OCI-LY3 (cell line): ENCODE data around the gene THBS1.

Experiments used
- H2AFZ ChIP-seq: fragments of 200-600, 300-600 bp; shearing (Covaris generic); 2 replicates; pipeline ENCODE4 v1.6.0; 2014; ENCODE audit warnings: antibody characterized with exemption, low read depth, low read length
- H3K27ac ChIP-seq: fragments of 200-600, 300-600 bp; sonication (generic); 2 replicates; pipeline ENCODE4 v1.5.1; 2014; ENCODE audit warnings: mild to moderate bottlenecking, low read length, moderate library complexity, mixed read lengths
- H3K27me3 ChIP-seq: fragments of 200-600, 300-600 bp; sonication (generic); 2 replicates; pipeline ENCODE4 v1.6.1; 2014; ENCODE audit warnings: low read depth, low read length, mixed read lengths
- H3K36me3 ChIP-seq: fragments of 200-600, 300-600 bp; sonication (generic); replicated peaks from 2 replicates; pipeline ENCODE3; 2014; ENCODE audit warnings: low read depth, low read length, mixed read lengths
- H3K4me1 ChIP-seq: fragments of 300-600, 200-600 bp; sonication (generic); 2 replicates; pipeline ENCODE4 v1.6.1; 2014; ENCODE audit warnings: low read length, mixed read lengths
- H3K4me2 ChIP-seq: fragments of 200-600, 300-600 bp; sonication (generic); 2 replicates; pipeline ENCODE4 v1.6.1; 2014; ENCODE audit warnings: low read length, mixed read lengths
- H3K4me3 ChIP-seq: fragments of 300-600, 200-600 bp; sonication (generic); 2 replicates; pipeline ENCODE4 v1.5.1; 2014; ENCODE audit warnings: antibody characterized with exemption, mild to moderate bottlenecking, low read length, moderate library complexity
- H3K79me2 ChIP-seq: fragments of 300-600, 200-600 bp; shearing (Covaris generic); 2 replicates; pipeline ENCODE4 v1.6.1; 2014; ENCODE audit warnings: mild to moderate bottlenecking, low read length, mixed read lengths
- H3K9ac ChIP-seq: fragments of 300-600, 200-600 bp; shearing (Covaris generic); 2 replicates; pipeline ENCODE4 v1.6.0; 2014; ENCODE audit warnings: mild to moderate bottlenecking, low read length, moderate library complexity
- H3K9me3 ChIP-seq: fragments of 200-600, 300-600 bp; shearing (Covaris generic); 2 replicates; pipeline ENCODE4 v1.6.1; 2014; ENCODE audit warnings: low read length, mixed read lengths; ENCODE audit not compliant: insufficient read depth
- H4K20me1 ChIP-seq: fragments of 200-600, 300-600 bp; sonication (generic); 2 replicates; pipeline ENCODE4 v1.6.1; 2016; ENCODE audit warnings: low read length, mixed read lengths; ENCODE audit not compliant: insufficient read depth
- CTCF ChIP-seq: fragments of 200-600, 300-600 bp; sonication (generic); IDR thresholded peaks from 2 replicates; pipeline ENCODE4 v1.5.1; 2014; ENCODE audit warnings: antibody characterized with exemption, low read length, low read depth
- EZH2phosphoT487 ChIP-seq: fragments of 200-600 bp; shearing (Covaris generic); IDR thresholded peaks from 2 replicates; pipeline ENCODE4 v1.6.1; 2018; ENCODE audit warnings: antibody characterized with exemption, mixed run types, low read depth

The THBS1 gene

DNA sequence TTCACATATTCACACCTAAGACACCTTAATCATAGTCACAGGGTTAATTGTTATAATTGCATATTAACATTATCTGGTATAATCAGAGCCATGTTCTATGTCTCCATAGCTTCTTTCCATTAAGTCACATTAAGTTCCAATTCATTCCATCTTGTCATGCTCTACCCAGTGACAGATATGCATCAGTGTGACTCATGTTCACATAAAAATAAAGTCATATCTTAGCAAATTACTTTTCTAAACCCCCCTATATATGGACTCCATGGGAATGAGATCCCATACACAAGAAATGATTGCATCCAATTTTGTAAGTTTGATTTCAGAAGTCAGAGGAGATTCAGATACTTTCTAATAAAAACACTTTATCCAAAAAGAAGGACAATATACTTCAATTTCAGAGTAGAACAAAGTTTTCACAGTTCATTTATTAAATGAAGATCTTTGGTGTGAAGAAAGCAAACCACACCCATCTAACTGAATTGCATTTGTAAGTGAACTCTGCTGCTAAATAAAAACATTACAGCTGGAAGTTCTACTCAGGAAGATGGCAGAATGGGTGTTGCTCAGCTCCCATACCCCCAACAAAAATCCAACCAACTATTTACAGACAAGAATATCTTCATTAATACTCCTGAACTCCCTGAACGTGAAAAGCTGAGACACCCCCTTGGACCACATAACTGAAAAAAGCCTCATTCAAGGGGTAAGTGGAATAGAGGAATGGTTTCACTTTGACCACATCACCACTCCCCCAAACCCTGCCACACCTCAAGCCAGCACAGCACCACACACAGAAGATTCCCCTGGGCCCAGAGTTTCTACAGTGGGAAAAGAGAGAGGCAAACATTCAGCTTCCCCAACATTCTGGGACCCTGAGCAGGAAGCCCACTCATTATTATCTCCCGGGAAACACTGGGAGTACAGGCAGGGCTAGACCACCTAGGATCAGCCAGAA, 27.6 kb downstream of the THBS1 start:
- H2AFZ ChIP-seq: no peak overlapping the region
- H3K4me1 ChIP-seq: no peaks in the 10 kb centered on the region
- H3K79me2 ChIP-seq: no peaks in the 10 kb centered on the region
- peaks cover 31% of the 10 kb centered on the region for H3K36me3 ChIP-seq
- no peak overlapping the region for H3K4me3 ChIP-seq
- H3K9ac ChIP-seq: no peak overlapping the region
- no peak for TF ChIP-seq CTCF
- TF ChIP-seq EZH2phosphoT487: no peak
- H3K9me3 ChIP-seq: peaks cover 23% of the 10 kb centered on the region
- H3K27ac ChIP-seq: no peak overlapping the region
- no peaks in the 10 kb centered on the region for H4K20me1 ChIP-seq
- H3K4me2 ChIP-seq: no peak overlapping the region
- H3K27me3 ChIP-seq: no peaks in the 10 kb centered on the region

DNA sequence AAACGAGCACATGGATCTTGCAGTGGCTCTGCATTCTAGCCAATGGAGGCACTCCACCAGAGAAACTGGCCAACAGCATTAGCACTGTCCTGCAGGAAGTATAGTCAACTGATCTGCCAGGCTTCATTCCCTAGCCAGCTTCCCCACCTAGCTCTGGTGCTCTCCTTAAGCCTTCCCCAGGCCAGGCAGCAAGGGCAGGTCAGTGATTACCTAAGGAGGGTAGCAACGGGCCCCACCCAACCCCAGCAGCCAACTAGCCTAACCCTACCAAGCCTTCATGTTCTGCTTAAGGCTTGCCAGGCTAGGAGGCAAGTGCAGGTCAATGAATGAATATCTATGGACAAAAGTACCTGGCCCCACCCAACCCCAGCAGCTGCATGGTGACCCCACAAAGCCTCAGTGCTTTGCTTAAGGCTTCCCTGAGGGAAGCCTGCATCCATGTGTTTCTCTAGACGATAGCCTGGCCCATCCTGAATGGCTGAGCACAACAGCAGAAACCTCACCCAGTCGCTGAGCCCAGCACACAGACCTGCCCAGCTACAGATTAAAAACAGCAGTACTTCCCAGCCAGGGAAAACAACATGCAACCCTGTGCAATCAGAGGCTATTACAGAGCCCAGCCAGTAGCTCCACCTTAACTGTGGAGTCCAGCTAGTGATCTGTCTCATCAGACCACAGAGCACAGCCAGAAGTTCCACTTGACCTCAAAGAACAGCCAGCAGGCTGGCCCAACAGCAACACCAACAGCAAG, 28.5 kb downstream of the THBS1 start:
- H3K27ac ChIP-seq: no peak overlapping the region

DNA sequence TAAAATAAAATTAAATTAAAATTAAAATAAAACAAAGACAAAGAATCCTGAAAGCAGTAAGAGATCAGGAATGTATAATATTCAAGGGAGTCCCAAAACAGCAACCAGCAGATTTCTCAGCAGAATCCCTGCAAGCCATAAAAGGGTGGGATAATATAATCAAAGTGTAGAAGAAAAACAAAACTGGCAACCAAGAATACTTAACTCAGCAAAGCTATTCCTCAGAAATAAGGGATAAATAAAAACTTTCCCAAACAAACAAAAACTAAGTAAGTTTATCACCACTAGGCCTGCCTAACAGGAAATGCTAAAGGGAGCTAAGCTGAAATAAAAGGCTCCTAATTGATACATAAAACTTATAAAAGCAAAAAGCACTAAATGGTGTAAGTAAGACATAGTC, 29.8 kb downstream of the THBS1 start:
- Histone ChIP-seq H2AFZ (no peak overlapping the region), H3K9me3 (peaks cover 30% of the 10 kb centered on the region), H3K79me2 (no peaks in the 10 kb centered on the region), H3K9ac (no peak overlapping the region), H3K4me2 (no peak overlapping the region), H4K20me1 (no peaks in the 10 kb centered on the region), H3K4me1 (peaks cover 7% of the 10 kb centered on the region; the same call in 1 of the 2 replicates), H3K27me3 (no peaks in the 10 kb centered on the region), H3K27ac (no peak overlapping the region), H3K36me3 (peaks cover 45% of the 10 kb centered on the region), H3K4me3 (no peak overlapping the region)
- TF ChIP-seq EZH2phosphoT487 (no peak), CTCF (no peak)

More for the DNA sequence above, 28.5 kb downstream of the THBS1 start:
- no peaks in the 10 kb centered on the region for H4K20me1 ChIP-seq
- TF ChIP-seq CTCF (no peak), EZH2phosphoT487 (no peak)
- peaks cover 37% of the 10 kb centered on the region for H3K36me3 ChIP-seq
- no peak overlapping the region for H3K4me3 ChIP-seq
- no peak overlapping the region for H2AFZ ChIP-seq
- H3K9ac ChIP-seq: no peak overlapping the region
- H3K27me3 ChIP-seq: no peaks in the 10 kb centered on the region
- H3K4me1 ChIP-seq: peaks cover 5% of the 10 kb centered on the region; the same call in 1 of the 2 replicates
- H3K9me3 ChIP-seq: peaks cover 23% of the 10 kb centered on the region
- no peaks in the 10 kb centered on the region for H3K79me2 ChIP-seq
- H3K4me2 ChIP-seq: no peak overlapping the region

- no peaks in the 10 kb centered on the region for H3K79me2 ChIP-seq
- no peak overlapping the region for H3K4me2 ChIP-seq
- no peak overlapping the region for H3K4me3 ChIP-seq
- peaks cover 53% of the 10 kb centered on the region for H3K36me3 ChIP-seq
- H2AFZ ChIP-seq: no peak overlapping the region
- H3K27me3 ChIP-seq: no peaks in the 10 kb centered on the region
- no peak for TF ChIP-seq CTCF
- TF ChIP-seq EZH2phosphoT487: no peak
- H3K9me3 ChIP-seq: peaks cover 30% of the 10 kb centered on the region
- peaks cover 32% of the 10 kb centered on the region for H3K4me1 ChIP-seq
- no peak overlapping the region for H3K27ac ChIP-seq
- H4K20me1 ChIP-seq: no peaks in the 10 kb centered on the region
- no peak overlapping the region for H3K9ac ChIP-seq
Observed at GRCh38 chr15:39613271-39613670, 32.4 kb downstream of the THBS1 start.
